CD4-positive, alpha-beta T cell treated with Interleukin-10 for 1 hour (primary cell): ENCODE measurements around the gene PON3.
"Not testable (repeated sequence)": the region's sequence is repeated elsewhere in the genome, so short reads cannot be mapped to it uniquely, and the experiment has no call there.

ENCODE experiments used
- DNase-seq: peaks from one replicate; pipeline ENCODE4 v3.0.0-alpha.2; 2020

PON3 gene

DNA sequence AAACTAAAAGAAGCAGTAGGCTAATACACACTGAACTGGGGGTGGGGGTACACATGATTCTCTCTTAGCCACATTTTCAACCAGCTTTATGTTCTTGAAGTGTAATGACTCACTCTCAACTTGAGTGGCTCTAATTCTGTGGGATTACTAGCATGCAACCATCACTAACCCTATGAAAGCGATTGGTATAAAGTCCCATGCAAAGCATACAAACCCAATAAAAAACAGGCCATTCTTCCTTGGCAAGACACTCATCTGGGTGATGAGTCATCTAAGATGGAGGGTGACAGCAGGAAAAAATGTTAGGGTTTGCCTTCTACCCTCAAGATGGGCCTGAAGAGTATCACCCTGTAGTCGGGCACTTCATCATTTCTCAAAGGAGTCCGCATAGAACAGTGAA lies 14.9 kb upstream of the PON3 start:
- no peak for DNase-seq

DNA sequence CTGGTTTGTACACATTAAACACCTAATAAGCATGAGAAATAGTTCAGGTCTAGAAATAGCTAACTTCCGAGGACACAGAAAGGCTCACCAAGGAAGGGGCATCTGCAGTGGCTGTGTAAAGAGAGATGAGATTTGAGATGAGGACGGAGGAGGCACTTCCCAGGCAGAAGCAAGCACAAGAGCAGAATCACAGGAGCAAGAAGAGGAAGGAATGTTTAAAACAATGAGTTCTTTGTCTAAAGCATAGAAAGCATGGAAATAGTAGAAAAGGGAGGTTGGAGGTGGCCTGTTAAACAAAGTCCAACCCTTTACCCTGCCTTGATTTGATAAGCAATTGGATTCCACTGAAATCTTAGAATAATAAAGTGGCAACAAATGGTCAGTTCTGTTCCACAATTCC lies 11.6 kb upstream of the PON3 start:
- no peak for DNase-seq

DNA sequence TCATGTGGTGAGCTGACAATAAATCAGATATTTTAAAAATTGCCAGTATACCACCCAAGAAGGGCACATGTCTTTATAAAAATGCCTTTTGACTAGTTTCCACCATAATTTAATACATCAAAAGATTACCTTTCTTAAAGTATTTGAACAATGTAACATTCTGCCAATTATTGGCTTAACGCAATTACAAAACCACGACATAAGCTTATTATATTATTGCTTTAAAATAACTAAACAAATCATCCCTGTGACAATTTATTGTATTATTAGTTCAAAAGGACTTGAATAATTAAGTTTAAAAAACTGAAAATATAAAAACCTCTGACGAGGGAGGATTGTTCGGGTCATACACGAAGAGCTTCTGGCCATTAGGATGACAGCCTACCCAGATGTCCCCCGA lies 9.6 kb upstream of the PON3 start:
- DNase-seq = no peak

DNA sequence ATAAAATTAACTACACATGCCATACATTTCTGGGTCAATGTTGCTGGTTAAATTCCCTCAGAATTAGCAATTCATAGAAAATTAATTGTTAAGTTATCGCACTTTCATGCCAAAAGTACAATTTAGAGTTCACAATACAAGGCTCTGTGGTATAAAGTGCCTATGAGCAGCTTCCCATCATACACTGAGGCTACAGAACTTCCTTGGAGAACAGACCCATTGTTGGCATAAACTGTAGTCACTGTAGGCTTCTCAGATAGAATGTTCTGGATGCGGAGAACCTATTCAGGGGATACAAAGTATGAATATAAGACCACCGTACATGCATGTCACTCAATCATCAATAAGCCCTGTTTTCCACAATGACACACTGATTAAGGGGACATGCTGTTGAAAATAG lies 9.0 kb upstream of the PON3 start:
- DNase-seq = no peak

DNA sequence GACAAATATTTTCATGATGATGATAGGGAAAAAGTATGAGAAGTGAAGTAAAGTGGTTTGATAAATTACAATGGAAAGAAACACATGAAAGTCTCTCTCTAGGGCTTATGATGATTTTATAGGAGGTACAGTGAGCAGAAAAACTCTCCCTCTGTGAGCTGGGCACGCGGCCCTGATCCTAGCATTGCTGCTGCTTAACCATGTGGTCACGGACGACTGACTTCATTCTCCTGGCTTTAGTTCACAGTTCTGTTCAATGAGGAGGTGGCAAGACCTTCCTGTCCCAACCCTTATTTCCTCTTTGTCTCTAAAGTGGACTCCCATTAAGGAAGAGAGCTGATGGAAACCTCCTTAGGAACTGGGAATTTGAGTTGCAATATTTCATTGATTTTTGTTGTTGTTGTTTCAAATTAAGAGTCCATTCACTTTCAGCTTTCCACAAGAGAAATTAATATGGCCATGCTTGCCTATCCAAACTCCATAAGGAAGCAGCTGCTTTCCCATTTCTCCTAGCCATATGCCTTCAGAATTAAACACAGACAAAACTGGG lies 8.2 kb upstream of the PON3 start:
- no peak for DNase-seq

DNA sequence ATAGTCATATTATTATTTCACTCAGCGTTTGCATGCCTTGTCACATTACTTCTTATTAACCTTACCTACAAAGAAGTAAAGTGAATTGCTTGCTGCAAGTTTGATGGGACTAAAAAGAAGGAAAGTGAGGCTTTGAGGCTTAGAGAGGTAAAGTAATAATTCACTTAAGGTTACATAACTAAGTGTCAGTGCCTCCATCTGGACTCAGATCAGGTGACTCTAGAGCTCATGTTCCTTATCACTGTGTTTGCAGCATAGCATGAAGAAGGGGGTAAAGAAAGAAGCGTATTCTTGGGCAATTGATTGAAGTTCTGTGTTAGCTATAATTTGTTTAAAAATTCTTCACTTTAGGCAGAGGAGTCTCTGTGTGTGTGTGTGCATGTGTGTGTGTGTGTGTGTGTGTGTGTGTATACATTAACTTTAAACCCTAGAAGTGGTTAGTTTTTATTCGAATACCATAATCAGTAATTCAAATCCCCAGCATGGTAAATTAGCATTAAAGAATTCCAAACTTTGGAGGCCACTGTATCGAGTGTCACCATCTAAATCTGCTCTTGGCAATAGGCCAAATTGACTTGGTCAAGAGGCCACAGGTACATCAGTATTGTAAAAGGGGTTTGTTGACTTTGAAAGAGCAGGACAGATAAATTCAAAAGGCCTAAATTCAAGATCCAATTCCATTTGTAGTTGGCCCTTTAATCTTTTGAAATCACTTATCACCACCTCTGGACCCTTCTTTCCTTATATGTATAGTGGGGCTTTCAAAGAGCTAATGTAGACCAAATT lies 2.2 kb upstream of the PON3 start:
- DNase-seq = no peak

DNA sequence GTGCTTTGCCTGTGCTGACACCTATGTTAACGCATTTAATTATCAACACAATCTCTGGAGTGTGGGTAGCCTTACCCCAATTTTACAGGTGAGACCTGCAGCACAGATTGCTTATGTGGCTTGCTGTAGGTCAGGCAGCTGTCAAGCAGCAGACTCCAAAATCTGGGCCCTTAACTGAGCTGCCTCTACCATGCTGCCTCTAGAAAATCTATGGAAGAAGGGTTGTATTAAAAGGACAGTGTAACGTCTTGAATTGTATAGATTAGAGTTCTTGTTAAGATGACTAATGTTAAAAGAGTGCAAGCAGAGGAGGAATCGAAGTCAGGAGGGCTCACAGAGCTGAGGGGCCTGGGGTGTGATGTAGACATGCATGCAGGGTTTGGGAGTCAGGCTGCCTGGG lies 1.2 kb upstream of the PON3 start:
- no peak for DNase-seq

DNA sequence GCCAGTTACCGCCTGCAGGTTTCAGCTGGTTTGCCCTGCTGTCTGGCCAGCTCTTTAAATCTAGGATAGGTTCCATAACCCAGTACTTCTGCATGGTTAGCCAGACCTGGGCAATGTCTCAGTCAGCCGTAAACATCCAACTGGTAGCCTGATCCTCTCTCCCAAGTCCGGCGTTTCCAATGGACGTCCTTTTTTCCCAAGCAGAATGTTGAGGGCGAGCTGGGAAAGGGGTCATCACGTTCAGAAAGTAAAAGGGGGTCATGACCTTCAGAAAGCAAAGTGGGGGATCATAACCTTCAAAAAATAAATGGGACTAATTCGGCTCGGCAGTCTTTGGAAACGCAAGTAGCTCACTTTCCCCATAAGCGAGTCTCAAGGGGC lies 430 bp downstream of the PON3 start:
- DNase-seq = no peak

DNA sequence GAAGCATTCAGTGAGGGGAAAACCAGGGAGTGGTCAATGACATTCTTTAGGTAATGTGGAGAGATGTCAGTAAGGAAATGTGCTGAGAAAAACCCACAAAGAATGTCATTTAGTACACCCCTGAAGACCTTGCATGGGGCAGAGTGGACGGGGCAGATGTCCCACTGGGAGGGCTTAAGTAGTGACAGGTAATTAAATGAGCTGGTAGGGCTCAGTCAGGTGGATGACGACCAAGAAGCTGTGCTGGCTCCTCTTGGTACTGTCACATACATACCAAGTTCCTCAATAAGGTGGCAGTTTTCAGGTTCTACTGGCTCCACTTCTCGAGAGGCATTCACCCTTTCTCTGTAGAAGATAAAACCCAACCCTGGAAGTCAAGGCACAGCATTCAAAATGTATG lies 1.8 kb downstream of the PON3 start:
- DNase-seq = no peak

DNA sequence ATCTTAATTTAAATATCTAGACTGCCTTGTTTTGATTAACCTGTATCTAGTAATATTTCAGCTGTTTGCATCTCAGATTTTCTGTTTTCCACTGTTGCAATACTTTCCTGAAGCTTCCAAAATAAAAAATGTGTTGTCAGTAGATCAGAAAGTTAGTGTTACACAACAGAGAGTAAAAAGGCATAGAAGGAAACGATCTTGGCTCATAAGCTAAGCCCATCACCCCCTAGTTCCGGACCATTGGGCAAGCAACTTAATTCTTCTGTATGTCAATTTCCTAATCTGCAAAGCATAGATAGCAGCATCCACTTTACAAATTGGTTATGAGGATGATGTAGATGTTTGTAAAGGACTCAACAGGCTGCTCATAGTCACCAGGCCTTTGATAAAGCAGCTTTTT lies 4.4 kb downstream of the PON3 start:
- no peak for DNase-seq

DNA sequence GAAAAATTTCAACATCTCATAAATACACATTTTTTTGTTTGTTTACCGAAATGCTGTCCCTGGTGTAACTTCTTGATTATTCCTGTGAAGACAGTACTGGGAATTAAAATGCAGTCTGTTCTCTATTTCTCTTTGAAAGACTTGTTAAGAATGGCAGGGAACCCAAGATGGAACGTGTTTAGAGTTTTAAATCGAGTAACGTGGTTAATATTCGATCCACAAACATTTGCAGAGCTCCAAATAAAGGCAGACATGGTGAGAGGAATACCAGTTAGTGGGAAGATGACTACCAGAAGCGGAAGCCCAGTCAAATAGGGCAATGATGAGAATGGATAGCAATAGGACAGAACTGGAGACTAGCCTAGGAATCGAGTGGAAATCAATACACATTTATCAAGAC lies 6.7 kb downstream of the PON3 start:
- no peak for DNase-seq

DNA sequence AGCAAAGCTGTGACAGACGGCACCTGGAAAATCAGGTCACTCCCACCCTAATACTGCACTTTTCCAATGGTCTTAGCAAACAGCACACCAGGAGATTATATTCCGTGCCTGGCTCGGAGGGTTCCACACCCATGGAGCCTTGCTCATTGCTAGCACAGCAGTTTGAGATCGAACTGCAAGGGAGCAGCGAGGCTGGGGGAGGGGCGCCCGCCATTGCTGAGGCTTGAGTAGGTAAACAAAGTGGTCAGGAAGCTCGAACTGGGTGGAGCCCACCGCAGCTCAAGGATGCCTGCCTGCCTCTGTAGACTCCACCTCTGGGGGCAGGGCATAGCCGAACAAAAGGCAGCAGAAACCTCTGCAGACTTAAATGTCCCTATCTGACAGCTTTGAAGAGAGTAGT lies 16.7 kb downstream of the PON3 start:
- DNase-seq = not testable (repeated sequence)

DNA sequence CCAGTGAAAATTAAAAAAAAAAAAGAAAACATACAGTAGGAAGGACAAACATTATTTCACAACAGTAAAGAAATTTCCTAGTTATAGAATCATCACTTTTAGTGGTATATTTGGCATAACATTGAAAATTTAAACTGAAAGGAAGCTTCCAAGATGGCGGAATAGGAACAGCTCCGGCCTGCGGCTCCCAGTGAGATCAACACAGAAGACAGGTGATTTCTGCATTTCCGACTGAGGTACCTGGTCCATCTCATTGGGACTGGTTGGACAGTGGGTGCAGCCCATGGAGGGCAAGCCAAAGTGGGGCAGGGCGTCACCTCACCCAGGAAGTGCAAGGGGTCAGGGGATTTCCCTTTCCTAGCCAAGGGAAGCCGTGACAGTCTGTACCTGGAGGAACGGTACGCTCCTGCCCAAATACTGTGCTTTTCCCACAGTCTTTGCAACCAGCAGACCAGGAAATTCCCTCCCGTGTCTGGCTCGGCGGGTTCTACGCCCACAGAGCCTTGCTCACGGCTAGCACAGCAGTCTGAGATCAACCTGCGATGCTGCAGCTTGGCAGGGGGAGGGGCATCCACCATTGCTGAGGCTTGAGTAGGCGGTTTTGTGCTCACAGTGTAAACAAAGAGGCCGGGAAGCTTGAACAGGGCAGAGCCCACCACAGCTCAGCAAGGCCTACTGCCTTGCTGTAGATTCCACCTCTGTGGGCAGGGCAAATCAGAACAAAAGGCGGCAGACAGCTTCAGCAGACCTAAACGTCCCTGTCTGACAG lies 19.4 kb downstream of the PON3 start:
- no peak for DNase-seq

DNA sequence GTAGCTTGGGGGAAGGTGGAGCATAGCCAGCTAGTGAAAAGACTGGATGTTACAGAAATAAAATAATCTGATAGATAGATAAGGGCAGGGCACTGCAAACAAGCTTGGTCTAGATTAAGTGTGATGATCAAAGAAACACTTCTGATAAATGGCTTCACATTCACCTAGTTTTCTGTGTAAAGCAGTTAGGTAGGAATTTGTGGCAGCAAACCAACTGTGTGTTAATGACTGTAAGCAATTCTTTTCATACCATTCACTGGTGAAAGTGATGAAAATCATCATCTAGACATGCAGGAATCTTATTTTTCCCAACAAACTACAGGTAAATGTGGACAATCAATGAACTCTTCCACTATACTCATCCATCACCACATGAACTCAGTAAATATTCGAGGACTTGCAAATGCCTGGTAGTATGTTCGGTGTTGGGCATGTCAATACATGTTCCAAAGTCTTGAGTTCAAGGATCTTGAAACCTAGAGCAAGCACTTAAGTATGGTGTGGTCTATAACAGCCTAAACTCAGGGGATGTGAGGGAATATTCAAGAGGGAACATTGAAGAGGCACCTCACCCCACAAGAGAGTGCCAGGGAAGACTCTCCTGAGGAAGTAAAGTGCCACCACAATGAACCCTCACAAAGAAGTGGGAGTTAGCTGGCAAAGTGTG lies 20.5 kb downstream of the PON3 start:
- DNase-seq = no peak

DNA sequence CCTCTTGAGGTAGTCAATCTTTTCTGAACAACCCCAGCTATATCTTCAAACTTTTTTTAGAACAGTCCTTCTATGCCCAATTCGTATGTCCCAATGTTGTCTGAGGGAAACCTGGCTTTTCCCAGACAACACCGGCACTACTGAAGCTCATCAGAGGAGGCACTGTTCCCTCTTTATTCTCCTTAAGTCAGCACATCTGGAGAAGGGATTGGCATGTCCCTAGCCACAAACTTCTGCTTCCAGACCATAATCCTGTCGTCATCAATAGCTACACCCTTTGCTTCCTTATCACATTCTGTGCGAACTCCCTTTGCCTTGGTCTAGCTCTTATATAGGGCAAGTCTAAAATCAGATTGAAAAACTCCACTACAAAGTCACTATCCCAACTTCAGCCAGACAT lies 22.9 kb downstream of the PON3 start:
- no peak for DNase-seq

DNA sequence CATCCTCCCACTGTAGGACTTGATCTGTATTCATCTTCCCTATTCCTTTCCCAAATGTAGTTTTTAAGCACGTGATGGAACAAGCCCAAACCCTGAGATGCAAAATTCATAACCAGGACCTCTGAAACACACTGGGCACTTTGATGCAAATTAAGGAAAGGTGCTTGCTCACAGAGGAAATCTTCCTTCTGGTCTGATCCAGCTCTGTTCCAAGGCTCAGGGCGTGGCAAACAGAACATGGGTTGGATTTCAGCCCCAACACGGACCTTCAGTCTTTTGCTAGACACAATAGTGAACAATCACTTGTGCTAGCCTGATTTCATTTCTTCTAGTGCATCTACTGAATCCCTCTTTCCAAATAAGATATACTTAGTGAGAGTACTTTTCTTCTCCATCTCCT lies 27.9 kb downstream of the PON3 start:
- DNase-seq = no peak

DNA sequence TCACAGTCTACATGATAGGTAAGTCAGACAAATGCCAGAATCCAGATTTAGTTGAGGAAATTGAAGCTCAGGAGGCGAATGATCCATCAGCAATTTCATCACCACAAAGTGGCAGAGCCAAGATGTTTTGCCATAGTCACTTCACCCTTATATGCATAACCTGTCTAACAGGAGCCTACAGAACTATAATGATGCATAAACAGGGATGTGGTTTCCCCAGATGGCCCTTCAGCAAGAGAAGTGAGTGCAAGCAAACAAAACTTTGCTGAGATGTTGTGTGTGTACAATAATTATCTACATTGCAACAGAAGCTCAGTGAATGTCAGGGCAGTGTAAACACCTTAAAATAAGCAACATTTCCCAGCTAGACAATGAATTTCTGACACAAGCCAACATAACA lies 28.6 kb downstream of the PON3 start:
- no peak for DNase-seq

DNA sequence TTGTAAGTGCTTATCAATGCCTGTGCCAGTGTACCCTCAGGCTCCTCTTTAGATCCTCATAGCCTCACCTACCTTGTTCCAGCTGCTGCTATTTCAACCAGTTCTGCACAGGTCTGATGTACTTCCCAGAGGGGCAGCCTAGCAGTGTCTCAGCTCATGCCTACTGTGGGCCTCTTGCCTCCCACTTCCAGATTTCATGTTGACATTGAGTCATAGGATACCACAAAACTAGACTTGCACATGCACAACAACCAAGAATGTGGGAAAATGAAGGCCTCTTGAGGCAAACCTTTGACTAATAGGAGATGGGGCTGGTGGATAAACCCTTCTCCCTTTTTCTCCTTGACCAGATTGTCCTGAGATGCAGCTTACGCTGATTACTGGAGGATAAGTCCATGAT lies 31.0 kb downstream of the PON3 start:
- DNase-seq = no peak

DNA sequence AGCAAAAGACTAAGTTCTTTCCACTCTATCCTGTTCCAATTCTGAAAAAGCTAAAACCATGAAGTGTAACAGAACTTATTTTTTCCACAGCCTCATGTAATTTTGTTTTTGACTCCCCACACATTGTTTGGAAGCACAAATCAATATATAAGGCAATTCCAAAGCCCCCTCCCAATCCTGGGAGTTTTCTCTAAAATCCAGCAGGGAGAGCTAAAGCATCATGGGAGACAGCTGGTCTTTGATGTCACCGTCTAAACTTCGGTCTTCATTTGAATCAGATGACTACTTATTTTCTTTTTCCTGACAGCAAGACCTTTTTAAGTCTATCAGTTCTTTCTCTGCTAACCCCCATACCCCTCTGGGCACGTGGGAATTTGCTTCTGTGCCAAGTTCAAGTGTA lies 38.6 kb downstream of the PON3 start:
- no peak for DNase-seq

DNA sequence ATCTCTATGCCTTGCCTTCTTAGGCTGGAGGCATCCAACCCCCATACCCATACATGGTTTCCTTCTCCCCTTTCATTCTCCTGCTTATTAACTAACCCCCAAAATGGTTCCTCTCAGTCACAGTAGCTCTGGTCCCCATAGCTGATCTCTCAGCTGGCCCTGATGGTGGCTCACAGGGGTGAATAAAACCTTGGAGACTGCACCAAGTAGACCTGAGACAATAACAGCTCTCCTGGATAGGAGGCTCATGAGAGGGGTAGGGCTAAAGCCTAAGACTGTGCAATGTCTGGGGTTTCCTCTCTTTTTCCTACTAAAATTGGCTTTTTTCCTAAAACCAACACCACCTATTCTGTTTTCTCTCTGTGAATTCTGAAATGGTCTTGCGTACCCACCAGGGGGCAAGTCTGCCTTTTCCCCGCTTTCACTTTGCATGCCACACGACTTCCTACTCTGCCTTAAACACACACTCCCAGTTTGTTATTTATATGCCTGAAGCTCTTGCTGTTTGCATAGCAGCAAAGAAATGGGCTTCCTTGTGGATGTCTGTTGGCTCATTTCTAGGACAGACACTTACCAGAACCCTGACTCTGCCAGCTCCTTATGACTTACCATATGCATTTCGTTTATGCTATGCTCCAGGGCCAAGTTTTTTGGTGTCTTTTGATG lies 53.4 kb downstream of the PON3 start:
- DNase-seq = no peak

DNA sequence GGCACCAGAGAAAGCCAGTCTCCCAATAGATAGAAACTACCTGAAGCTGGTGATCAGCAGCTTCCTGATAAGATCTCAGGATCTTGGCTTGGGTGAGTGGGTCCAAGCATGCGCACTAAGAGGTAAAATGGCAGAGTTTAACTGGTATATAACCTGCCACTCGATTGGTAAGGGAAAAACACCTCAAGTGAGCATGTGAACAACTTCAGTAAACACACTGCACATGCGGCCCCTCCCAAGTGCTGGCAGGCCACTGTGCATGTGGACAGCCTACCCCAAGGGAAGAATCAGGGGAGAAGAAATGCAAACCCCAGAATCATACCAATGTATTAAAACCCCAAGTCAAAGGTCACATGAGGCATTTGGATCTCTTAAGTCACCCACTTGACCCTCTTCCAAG lies 54.1 kb downstream of the PON3 start:
- no peak for DNase-seq

DNA sequence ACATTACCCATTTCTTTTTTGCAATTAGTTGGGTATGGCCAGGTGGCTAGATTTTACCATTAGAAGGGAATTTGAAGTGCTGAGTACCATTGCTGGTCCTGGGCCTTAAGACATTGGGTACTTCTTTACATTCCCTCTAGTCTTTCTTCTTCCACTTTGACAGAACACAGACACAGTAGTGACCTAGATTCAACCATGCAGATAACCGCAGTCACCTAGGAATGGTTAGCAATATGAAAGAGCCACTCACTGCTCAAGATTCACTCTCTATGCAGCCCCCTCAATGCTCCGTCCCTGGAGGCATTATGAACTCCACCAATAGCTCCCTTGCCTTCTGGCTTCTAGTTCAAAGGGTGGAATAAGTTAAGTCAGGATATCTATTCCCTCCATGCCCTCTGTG lies 55.7 kb downstream of the PON3 start:
- DNase-seq = no peak

DNA sequence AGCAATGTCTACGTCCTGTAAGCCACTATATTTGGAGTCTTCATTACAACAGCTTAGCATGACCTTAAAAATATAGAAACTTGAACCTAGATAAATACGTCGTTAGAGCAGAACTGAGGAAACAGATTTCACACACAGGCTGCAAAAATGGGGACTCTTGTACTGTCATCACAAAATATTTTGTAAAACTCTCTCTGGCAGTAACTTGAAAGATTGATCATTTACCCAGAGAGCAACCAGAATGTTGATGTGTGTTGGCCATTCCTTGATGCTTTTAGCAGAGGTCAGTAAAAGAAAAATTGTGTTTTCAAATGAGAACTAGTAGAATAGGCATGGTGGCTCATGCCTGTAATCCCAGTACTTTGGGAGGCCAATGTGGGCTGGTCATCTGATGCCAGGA lies 57.3 kb downstream of the PON3 start:
- no peak for DNase-seq
